ENCODE results near the gene OR1D2. TPM values are rescaled to one million over a fixed set of nuclear protein-coding genes. Genes with fewer than 3 reads are reported as not detected.

OR1D2 gene, protein sequence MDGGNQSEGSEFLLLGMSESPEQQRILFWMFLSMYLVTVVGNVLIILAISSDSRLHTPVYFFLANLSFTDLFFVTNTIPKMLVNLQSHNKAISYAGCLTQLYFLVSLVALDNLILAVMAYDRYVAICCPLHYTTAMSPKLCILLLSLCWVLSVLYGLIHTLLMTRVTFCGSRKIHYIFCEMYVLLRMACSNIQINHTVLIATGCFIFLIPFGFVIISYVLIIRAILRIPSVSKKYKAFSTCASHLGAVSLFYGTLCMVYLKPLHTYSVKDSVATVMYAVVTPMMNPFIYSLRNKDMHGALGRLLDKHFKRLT
- not detected in 5 replicates for total RNA-seq (2022; extraction: Qiagen RNA extraction; ENCODE audit: low read depth)

DNA sequence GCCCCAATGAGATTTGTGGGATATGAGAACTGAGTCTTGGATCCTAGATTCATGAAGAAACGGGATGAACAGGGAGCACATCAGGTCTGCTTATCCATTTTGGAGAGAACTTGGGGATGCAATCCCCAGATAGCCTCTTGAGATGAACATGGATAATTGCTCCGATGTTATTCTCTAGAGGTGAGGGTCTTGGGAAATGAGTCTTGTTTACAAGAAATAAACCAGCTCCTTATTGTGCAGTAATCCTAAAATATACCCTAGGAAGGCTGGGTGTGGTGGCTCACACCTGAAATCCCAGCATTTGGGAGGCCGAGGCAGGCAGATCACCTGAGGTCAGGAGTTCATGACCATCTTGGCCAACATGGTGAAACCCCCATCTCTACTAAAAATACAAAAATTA, at the start of gene OR1D2:
Gene OR1D2, minus strand, starts transcription at position 101 of the 400 bp plus-strand sequence. CDS start 11,426 bp downstream, outside the sequence.

DNA sequence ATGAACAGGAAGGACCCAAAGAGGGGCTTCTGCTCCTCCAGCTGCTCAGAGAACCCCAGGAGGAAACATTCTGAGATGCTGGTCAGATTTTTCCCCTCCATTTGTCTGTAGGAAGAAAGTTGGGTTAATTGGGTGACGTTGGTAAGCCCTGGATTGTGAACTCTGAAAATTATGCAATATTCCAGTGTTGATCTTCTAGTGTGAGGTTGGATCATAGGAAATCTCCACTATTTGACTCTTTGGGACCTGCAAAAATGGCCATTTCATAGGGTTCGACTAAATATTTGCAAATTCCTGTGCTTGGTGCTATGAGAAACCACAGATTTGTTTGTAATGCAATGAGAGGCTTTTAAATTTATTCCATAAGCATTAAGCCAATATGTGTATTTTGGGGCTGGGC, 23.2 kb upstream of the OR1D2 start, which contains the start of gene OR1G1:
Gene OR1G1, minus strand, starts transcription at position 101 of the 400 bp plus-strand sequence. Its CDS starts 0 bp downstream, at position 101.

DNA sequence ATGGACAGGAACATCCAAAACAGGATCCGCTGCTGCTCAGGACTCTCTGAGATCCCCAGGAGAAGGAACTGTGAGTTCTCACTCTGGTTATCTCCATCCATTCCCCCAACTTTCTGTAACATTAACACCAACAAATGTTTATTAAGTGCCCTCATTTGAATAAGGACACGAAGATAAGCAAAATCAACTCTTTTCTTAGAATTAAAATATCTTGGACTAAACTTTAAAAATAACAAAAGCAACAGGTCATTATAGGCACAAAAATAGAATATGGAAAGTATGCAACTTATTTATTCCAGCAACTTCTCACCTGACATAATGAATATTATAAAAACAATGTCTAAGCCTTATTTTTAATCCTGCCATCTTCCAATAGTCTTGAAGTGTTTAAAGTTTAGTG, 40.7 kb downstream of the OR1D2 start, which contains the start of gene OR1D5:
Gene OR1D5, minus strand, starts transcription at position 101 of the 400 bp plus-strand sequence. Its CDS starts 0 bp downstream, at position 101.

Other genes starting within 250 kb of the OR1D2 start
- gene OR1D5, start 40.8 kb downstream of the OR1D2 start, total RNA-seq (2022; extraction: Qiagen RNA extraction; ENCODE audit: low read depth): not detected in 5 replicates
- gene OR1G1, start 23.1 kb upstream of the OR1D2 start, total RNA-seq (2022; extraction: Qiagen RNA extraction; ENCODE audit: low read depth): not detected in 5 replicates
- not detected in 5 replicates for gene OR1A2, start 93.1 kb upstream of the OR1D2 start, total RNA-seq (2022; extraction: Qiagen RNA extraction; ENCODE audit: low read depth)
- gene OR1A1, start 103.2 kb upstream of the OR1D2 start, total RNA-seq (2022; extraction: Qiagen RNA extraction; ENCODE audit: low read depth): not detected in 5 replicates
- gene OR3A1, start 193.9 kb upstream of the OR1D2 start, total RNA-seq (2022; extraction: Qiagen RNA extraction; ENCODE audit: low read depth): not detected in 5 replicates

Data from A549 treated with CpdA at 1 μM for 4 hours (cell line).